GM18861 (cell line): Measurements from ENCODE around the gene CCDC149.

Source experiments
- ATAC-seq: cut with Tn5 transposase; IDR thresholded peaks from one replicate; pipeline ENCODE4 v1.9.1; 2021; ENCODE audit not compliant: unreplicated experiment

The CCDC149 gene

DNA sequence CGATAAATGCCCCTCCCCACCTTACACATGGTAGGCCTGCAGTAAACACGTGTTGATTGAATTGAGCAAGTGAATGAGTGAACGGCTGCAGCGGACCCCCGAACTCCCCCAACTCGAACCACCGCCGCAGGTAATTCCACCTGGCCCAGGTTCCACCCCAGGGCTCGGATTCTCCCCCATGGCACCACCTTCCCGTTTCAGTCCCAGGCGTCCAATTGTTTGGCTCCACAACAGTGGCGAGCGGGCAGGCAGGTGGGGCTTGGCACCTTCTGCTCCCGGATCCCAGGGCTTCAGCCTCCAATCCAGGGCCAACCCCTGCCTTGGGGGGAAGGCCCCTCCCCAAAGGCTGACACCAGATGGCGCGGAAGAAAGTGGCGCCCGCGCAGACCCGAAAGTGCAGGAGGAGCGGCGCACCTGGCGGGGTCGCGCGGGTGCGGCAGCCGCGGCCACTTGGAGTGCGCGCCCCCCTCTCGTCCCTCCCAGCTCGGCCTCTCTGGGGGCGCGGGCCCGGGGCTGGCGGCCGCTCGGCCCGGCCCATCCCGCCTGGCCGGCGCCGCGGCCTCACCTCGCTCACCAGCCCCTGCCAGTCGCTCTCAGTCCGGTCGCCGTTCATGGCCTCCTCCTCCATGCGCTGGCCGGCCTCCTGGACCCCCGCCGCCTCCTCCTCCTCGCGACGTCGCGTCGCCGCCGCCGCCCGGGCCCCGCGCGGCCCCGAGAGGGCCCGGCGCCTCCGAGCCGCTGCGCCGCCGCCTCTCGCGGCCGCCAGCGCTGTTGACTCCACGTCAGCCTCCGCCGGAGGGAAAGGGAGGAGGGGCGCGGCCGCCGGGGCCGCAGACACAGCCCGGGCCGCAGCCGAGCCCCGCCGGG is at the start of gene CCDC149:
CCDC149 (minus strand) TSS at position 791 of the 867 bp plus-strand sequence; CDS start at position 613, 178 bp downstream.
- no peak for ATAC-seq

DNA sequence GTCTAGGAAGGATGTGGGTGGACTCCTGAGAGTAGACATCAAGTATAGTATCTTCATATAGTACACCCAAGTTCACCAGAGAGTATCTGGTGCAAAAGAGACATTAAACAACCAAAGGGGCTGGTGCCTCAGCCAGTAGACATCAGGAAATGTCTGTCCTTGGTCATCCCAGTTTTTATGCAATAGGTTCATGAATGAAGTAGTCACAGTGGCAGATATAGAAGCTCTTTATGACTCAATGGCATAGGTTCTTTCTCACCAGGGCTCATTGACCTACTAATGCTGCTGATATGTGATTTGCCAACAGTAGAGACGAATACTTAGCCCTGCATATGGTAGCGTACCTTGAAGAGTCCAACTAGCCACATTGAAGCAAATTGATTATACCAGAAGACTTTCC is 45.0 kb upstream of the CCDC149 start:
- ATAC-seq, result no peak

DNA sequence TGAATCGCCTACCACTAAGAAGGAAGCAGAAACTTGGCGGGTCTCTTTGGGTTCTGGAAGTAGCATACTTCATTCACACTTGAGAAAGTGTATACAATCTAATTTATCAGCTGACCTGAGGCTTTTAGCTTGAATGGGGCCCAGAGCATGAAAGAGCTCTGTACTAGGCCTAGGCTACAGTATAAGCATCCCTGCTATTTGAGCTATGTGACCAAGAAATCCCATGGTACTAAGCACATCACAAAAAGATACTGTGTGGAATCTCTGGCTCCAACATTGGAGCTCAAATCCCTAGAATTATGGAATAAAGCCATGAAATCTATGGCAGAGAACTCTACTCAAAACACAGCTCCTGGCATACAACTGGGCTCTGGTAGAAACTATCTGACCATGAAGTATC is 43.9 kb upstream of the CCDC149 start:
- ATAC-seq, result no peak

DNA sequence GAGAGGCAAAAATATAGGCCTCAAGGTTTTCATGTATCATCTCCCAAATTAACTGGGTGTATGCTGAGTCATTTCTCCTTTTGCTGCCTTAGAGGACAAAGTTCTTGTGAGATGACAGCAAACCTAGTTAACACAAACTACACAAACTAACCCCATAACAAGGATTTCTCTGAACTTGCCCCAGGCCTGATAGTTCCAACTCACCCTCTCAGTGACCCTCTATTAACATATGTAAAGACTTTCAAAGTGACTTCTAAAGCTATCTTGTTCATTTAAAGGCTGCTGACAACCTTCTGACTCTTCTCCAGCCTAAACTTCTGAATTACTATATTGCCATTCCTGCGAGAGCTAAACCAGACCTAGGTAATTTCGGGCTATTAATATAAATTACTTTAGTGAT is 43.2 kb upstream of the CCDC149 start:
- ATAC-seq, result no peak

DNA sequence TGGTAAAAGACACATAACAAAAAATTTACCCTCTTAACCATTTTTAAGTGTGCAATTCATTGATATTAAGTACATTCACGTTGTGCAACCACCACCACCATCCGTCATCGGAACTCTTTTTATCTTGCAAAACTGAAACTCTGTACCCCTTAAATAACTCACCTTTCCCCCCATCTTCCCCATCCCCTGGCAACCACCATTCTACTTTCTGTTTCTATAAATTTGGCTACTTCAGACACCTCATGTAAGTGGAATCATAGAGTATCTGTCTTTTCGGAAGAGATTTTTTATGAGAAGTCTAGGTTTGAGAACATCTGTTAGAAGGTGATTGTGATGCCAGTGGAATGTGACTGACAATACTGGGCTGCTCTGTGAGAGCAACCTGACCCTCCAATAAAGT is 39.8 kb upstream of the CCDC149 start:
- ATAC-seq, result no peak

DNA sequence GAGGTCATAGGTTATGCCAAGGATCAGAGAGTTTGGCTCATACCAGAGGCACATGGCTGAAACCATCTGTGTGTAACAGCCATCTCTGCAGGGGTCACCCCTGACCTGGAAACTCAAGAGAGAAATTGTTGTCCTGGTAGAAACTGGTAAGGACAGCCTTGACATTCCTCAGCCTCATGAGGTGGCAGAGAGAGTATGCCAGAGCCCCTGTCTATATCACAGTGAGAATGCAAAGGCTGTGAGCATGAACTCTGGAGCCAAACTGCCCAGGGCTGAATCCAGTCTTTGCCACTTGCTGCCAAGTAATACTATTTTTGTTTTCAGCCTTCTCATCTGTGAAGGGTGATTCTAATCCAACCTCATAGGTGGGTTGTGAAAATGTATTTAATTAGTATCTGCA is 37.1 kb upstream of the CCDC149 start:
- no peak for ATAC-seq

DNA sequence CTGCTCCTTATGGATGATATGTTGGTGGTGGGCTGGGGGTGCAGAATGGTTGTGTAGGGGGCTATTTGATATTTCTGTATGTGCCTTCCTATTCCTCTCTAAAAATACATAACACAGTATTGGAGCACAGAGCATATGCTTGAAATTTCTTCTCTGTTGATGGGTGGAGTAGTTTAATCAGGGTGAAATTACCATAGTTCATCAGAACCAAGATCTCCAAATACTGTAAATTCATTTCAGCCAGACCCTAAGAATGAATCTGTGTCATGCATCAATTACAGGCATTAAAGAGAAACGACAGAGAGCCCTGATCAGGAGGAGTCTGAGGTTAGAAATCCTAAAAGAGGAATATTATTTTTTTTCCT is 25.1 kb upstream of the CCDC149 start:
- no peak for ATAC-seq

DNA sequence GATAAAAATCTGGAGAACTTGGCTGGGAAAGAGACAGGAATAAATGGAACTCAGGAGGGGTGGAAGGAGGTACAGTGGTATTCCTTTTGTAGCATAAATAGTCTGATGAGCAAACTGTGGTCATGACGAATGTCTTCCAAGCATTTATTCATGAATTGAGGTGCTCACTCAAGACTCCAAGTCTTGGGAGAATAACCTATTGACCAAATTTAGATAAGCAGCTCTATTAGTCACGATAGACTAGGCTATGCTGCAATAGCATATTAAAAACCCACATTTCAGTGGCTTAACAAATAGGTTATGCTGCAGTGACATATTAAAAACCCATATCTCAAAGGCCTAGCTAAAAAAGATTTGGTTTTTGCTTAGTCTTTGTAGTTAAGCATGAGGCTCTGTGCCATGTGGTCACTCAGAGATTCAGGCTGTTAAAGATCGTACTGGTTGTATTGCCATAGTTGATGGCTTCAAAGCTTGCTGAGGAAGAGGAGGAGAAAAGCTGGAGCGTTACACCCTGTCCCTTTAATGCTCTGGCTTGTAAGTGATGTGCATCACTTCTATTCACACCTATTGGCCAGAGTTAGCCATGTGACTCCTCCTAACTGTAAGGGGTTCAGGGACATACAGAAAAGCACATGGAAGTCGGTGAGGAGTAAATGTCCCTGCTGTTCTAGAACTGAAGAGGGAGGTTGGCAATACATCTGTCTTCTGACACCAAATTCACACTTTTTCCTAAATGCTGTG is 24.5 kb upstream of the CCDC149 start:
- no peak for ATAC-seq

DNA sequence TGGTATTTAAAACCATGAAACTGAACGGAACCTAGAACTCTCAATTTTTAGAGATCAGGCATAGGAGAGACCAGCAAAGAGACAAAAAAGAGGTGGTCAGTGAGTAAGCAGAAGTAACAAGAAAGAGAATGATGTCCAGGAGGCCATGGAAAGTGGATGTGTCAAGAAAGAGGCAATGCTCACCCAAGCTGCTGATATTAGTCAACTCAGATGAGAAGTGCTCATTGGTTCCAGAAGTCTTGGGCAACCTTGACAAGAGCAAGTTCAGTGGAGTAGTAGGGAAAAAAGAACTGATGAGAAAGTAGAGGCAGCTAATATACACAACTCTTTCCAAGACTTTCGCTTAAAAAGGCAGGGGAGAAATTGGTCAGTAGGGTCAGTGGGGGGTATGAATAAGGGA is 23.0 kb upstream of the CCDC149 start:
- ATAC-seq, result no peak

DNA sequence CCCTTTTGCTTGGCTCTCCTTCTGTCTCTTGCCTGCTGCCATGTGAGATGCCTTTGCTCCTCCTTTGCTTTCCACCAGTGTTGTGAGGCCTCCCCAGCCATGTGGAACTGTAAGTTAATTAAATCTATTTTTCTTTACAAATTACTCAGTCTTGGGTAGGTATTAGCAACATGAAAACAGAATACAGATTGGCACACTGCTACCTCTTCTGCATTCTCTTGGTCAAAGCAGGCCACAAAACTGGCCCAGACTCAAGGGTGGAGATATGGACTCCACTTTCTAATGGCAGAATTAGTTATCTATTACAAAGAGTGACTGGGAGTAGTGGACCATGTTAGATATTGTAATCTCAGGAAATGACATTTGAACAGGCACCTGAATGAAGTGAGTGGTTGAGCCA is 21.5 kb upstream of the CCDC149 start:
- ATAC-seq, result no peak

DNA sequence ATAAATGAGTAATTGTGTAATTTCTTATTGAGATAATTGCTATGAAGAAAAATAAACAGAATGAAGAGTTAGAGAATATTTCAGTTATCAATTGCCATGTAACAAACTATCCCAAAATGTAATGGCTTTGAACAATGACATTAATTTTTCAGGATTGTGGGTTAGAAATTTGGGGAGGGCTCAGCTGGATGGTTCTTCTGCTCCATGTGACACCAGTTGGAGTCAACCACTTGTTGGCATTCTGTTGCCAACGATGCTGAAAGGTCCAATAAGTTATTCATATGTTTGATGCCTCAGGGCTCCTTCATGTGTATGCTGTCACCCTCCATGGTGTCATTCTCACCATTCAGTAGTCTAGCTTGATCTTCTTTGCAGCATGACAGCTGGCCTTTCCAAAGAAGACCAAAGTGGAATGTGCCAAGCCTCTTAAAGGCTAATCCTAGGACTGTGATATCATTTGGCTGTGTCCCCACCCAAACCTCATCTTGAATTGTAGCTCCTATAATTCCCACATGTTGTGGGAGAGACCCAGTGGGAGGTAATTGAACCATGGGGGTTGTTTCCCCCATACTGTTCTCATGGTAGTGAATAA is 20.9 kb upstream of the CCDC149 start:
- no peak for ATAC-seq

DNA sequence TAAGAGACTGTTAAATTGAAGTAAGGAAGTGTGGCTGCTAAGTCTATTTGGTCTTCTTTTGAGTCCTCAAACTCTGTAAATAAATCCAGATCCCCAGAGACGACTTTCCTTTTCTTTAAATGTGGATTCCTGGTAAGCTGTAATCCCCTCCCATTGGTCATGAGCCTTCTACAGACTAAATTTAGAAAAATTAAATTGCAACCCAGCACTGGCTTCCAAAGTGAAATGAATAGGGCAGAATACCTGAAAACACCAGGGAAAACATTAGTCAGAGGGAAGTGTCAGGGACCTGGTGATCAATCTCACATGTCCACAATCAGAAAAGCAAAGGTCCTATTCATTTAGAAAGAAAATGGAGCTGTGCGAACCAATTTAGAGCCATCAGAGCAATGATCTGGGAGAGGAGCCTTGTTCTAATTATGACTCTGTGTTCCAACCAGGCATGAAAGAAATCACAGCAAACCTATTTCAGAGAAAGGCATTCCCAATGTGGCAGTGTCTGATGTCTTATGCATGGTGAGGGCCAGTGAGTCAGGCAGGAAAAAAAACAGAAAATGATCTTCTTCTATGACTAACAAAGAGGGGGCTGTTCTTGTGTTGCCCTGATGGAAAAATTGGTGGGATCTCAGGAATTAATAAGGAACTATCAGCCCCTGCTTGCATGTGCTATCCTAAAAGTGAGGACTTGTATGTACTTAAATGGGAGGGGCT is 19.8 kb upstream of the CCDC149 start:
- ATAC-seq, result no peak

DNA sequence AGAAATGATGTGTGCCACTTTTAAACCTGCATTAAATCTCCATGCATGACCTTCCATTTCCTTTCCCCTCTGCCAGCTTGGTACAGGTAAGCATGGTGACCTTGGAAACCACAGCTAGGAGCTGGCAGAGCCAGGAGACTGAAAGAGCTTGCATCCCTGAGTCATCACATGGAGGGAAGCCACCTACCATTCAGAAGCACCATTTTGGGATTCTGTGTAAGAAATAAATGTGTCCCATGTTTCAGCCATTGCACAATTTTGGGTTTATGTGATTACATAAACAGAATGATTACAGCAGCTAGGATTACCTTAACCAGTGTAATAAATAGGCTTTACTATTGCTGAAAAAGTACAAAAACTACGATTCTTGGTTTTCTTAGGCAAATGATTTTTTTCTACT is 17.3 kb upstream of the CCDC149 start:
- ATAC-seq, result no peak

DNA sequence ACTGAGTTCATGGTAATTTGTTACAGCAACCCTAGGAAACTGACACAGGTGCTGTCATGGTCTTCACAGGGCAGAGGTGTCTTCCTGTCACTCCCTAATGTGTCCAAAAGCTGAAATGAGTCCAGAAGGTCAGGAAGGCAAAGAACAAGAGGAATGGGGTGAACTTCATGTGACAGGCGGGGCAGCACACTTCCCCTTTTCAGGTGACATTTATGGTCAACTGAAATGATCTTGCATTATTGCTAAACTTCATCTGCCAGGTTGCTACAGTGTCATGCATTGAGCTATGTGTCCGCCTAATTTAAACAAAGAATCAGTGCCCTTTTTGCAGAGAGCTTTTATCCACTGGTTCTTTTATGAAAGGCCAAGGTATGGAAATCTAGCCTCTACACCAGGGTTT is 15.9 kb upstream of the CCDC149 start:
- no peak for ATAC-seq

DNA sequence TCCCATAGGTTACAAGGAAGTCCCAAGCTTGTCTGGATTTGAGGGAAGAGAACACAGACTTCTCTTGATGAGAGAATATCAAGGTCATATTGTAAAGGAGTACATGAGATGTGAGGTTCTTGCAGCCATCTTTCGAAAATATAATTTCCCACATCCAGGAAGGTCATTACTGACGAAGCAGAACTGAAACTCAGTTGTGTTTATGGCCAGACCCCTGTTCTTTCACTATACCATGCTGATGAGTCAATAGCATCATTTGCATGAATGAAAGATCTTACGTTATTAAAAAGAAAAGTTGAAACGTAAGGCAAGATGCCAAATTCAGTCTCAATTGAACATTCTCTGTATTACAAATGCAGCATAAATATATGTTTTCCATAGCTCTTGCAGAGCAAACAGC is 14.2 kb upstream of the CCDC149 start:
- no peak for ATAC-seq

DNA sequence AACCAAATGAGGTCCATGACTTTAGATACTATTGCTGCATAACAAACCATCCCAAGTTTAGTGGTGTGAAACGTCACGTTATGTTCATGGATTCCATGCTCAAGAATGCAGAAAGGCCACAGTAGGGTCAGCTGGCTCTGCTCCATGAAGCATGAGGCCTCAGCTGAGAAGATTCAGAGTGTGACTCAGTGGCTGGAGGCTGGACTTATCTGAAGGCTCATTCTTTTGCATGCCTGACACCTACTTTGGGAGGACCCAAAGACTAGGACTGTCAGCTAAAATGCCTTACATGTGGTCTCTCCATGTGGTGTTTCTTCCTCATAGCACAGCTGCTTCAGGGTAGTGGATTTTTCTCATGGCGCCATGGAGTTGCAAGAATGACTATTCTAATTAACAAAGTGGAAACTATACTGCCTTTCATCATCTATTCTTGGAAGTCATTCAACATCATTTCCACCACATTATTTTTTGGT is 11.5 kb upstream of the CCDC149 start:
- ATAC-seq, result no peak

DNA sequence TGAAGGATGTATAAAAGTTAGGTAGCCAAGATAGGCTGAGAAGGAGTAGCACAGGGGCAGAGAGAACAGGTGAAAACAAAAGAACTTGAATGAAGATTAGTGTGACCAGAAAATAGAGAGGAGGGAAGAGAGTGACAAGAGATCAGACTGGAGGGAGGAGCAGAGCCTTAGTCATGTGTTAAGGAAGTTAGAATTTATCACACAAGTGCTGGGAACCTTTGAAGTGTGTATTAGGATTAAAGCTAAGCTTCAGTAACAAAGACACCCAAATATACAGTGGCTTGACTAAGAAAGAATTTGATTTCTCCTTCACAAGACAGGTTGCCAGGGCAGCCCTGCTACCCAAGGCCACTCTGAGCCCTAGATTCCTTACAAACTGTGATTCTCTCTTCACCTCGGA is 10.7 kb upstream of the CCDC149 start:
- no peak for ATAC-seq

DNA sequence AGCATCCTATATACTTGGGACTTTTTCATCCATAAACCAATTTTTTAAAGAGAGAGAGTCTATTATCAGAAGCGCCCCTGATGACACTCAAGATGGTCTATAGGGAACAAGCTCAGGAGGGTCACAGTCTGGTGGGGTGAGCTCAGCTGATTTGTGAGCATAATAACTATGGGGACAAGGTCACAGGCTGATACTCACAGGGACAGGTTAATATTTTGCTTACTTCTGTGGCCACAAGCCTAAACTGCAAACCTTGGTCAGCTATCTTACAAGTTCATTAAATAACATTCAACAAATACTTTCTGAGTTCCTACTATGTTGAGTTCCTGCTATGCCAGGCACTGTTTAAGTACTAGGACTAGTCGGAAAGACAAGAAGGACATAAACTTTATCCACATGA is 10.2 kb upstream of the CCDC149 start:
- ATAC-seq, result no peak

DNA sequence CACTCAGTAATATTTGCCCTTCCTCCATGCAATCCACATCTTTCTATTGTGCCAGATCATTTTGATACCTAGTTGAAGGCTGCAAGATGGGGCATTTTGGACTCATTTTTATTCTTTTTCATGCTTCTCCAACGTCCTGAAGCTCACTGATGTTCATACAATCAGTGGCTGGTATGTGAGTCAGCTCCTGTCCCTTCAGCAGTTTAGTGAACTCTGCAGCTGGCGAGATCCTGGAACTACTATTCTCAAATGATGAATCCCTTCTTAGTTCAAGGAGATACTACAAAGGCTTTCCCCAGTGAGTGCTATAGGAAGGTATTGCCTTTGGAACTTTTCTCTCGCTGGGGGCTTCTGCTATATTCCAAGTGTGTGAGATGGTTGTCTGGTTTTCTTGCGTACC is 9.6 kb upstream of the CCDC149 start:
- ATAC-seq, result no peak

DNA sequence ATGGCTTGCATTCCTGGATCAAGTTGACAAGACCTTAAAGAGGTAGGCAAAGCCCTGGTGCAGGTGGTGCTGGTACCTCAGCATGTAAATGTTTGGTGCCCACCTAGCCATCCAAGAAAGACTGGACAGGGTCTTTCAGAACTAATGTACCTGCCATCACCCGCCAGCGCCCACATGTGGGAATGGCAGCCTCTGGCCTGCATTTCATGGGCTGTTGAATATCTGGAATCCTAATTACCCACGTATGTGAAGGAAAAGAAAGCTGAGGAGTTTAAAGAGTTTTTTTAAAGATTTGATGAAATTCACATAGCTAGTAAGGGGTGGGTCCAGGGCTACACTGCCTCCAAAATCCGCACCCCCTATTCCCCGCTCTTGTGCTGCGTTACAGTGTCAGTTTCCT is 8.6 kb upstream of the CCDC149 start:
- ATAC-seq, result no peak

DNA sequence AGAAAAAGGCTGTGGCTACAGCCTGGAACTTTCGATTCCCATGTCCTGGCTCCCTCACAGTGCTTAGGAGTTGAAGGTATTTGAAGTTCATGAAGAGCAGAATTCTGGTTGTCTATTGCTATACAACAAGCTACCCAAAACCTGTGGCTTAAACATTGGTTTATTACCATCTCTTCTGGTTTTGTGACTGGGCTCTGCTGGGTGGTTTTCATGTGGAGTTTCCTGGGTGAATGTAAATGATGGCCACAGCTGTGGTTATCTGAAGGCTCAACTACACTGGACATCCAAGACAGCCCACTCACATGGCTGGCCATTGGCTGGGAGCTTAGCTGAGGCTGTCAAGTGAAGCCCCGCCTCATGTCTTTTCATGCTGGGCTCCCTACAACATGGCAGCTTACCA is 7.2 kb upstream of the CCDC149 start:
- ATAC-seq, result no peak
